ENCODE measurements around the gene ZC3H10.
A peak's percentile ranks its signal among the peaks of the same experiment; 100 is the strongest.
"Not testable (repeated sequence)": the region's sequence is repeated elsewhere in the genome, so short reads cannot be mapped to it uniquely, and the experiment has no call there.

Gene ZC3H10, protein sequence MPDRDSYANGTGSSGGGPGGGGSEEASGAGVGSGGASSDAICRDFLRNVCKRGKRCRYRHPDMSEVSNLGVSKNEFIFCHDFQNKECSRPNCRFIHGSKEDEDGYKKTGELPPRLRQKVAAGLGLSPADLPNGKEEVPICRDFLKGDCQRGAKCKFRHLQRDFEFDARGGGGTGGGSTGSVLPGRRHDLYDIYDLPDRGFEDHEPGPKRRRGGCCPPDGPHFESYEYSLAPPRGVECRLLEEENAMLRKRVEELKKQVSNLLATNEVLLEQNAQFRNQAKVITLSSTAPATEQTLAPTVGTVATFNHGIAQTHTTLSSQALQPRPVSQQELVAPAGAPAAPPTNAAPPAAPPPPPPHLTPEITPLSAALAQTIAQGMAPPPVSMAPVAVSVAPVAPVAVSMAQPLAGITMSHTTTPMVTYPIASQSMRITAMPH

GRCh38 chr12:56117778-56118687 is at the start of gene ZC3H10:
Gene ZC3H10, plus strand, starts transcription at chr12:56118266. Its CDS starts 2,297 bp downstream, at chr12:56120563.
- TF ChIP-seq, protein P1, sequence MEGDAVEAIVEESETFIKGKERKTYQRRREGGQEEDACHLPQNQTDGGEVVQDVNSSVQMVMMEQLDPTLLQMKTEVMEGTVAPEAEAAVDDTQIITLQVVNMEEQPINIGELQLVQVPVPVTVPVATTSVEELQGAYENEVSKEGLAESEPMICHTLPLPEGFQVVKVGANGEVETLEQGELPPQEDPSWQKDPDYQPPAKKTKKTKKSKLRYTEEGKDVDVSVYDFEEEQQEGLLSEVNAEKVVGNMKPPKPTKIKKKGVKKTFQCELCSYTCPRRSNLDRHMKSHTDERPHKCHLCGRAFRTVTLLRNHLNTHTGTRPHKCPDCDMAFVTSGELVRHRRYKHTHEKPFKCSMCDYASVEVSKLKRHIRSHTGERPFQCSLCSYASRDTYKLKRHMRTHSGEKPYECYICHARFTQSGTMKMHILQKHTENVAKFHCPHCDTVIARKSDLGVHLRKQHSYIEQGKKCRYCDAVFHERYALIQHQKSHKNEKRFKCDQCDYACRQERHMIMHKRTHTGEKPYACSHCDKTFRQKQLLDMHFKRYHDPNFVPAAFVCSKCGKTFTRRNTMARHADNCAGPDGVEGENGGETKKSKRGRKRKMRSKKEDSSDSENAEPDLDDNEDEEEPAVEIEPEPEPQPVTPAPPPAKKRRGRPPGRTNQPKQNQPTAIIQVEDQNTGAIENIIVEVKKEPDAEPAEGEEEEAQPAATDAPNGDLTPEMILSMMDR (IDR thresholded peaks at IDR 0.05; ENCODE audit: insufficient read depth, low read length, missing control alignments) = peak; percentile 80
- peak within 1 kb of the TSS; percentile 94 for H3K4me3 ChIP-seq (ENCODE audit: low read depth, low read length)
- peak; percentile 95 for DNase-seq (ENCODE audit: low read depth, low spot score)
- ChIA-PET POLR2A (interaction anchor here (0.5 to 4.7 kb wide), 21 partner anchors 9 to 397 kb away, joined by 3 to 49 read pairs (median 4); partner anchors contain the start of genes ANKRD52, ESYT1, MYL6 and PA2G4), CTCF (interaction anchor here (0.8 to 12.9 kb wide), 31 partner anchors 9 to 378 kb away, joined by 3 to 311 read pairs (median 4); partner anchors contain the start of genes ESYT1, MYL6, PA2G4 and RNF41)

DNA sequence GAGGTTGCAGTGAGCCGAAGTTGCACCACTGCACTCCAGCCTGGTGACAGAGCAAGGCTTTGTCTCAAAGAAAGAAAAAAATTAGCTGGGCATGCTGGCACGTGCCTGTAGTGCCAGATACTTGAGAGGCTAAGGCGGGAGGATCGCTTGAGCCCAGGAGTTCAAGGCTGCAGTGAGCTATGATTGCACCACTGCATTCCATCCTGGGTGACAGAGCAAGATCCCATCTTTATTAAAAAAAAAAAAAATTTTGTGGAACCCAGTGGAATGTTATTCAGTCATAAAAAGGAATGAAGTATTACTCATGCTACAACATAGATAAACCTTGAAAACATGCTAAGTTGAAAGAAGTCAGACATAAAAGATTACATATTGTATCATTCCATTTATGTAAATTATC is 46.4 kb upstream of the ZC3H10 start:
- H3K4me3 ChIP-seq (ENCODE audit: low read depth, low read length) = no peak overlapping the region
- CTCF ChIA-PET = interaction anchor here (1.2 to 2.6 kb wide), 2 partner anchors 11 to 118 kb away, joined by 3 to 5 read pairs; partner anchors contain the start of gene SMARCC2
- POLR2A ChIA-PET = interaction anchor here (0.6 to 0.7 kb wide), 2 partner anchors 43 to 401 kb away, joined by 3 to 5 read pairs; no protein-coding TSS in a partner anchor
- no peak for DNase-seq (ENCODE audit: low read depth, low spot score)
- TF ChIP-seq, protein P1 (IDR thresholded peaks at IDR 0.05; ENCODE audit: insufficient read depth, low read length, missing control alignments) = no peak

DNA sequence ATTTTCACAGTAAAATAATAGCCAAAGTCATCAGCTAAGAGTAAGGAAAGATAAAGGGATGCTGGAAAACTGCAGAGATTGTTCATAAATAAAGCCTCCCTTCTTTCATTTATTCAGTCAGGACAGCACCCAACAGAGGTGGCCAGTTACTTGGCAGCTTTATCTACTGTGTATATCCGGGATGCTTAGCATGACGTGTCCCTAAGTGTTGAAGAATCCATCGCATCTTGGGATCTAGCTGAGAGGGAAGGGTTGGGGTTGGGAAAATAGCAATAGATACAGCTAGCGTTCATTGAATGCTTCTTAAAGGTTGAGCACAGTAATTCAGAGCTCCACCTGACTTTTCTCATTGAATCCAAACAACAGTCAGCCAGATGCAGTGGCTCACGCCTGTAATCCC is 43.7 kb upstream of the ZC3H10 start:
- CTCF ChIA-PET = interaction anchor here (0.8 to 1.3 kb wide), 2 partner anchors 11 to 27 kb away, joined by 3 to 4 read pairs; no protein-coding TSS in a partner anchor
- POLR2A ChIA-PET = no interaction called here
- no peak overlapping the region for H3K4me3 ChIP-seq (ENCODE audit: low read depth, low read length)
- DNase-seq (ENCODE audit: low read depth, low spot score) = no peak
- TF ChIP-seq, protein P1 (IDR thresholded peaks at IDR 0.05; ENCODE audit: insufficient read depth, low read length, missing control alignments) = no peak

DNA sequence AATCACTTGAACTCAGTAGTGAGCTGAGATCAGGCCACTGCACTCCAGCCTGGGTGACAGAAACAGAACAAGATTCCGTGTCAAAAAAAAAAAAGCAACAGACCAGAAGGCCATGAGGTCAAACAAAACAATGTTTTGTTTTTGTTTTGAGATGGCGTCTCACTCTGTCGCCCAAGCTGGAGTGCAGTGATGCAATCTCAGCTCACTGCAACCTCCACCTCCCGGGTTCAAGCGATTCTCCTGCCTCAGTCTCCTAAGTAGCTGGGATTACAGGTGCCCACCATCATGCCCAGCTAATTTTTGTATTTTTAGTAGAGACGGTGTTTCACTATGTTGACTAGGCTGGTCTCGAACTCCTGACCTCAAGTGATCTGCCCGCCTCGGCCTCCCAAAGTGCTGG is 40.1 kb upstream of the ZC3H10 start:
- DNase-seq (ENCODE audit: low read depth, low spot score); H3K4me3 ChIP-seq (ENCODE audit: low read depth, low read length); POLR2A ChIA-PET: not testable (repeated sequence)
- CTCF ChIA-PET = interaction anchor here (1.0 to 2.2 kb wide), 6 partner anchors 13 to 340 kb away, joined by 3 to 6 read pairs (median 4); partner anchors contain the start of gene PA2G4

- POLR2A ChIA-PET = interaction anchor here (0.8 to 1.6 kb wide), 2 partner anchors 26 to 38 kb away, joined by 3 to 10 read pairs; partner anchors contain the start of genes PA2G4 and RPL41
- H3K4me3 ChIP-seq (ENCODE audit: low read depth, low read length) = no peak overlapping the region
- TF ChIP-seq, protein P1 (IDR thresholded peaks at IDR 0.05; ENCODE audit: insufficient read depth, low read length, missing control alignments) = no peak
- CTCF ChIA-PET = interaction anchor here (1.0 to 2.2 kb wide), 8 partner anchors 12 to 340 kb away, joined by 3 to 27 read pairs (median 4); partner anchors contain the start of gene PA2G4
- DNase-seq (ENCODE audit: low read depth, low spot score) = no peak
Observed at GRCh38 chr12:56078427-56078826, 39.6 kb upstream of the ZC3H10 start.
